ENCODE results near the gene ZNF654. TPM values are rescaled to one million over a fixed set of nuclear protein-coding genes. Genes with fewer than 3 reads are reported as not detected.
"Not testable (repeated sequence)": the region's sequence is repeated elsewhere in the genome, so short reads cannot be mapped to it uniquely, and the experiment has no call there.

ZNF654 gene
- total and polyA plus RNA-seq, 2 experiments from 2014 or later = 14.3 to 15.8 TPM

DNA sequence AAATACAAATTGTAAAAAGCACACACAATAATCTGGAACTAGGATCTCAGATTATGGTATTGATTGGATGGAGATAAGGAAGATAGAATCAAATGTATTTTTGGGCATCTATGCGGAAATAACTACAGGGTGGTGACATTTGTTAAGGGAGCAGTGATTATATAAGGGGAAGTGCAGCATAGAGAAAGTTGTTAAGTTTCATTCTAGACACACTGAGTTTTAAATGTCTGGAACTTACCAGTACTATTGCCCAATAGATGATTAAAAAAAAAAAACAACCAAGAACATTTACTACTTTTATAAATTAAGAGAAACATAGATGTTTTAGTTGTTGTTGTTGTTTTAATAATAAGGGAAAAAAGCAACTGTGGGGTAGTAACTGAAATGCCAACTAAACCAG lies 58.6 kb downstream of the ZNF654 start:
- peaks cover 9% of the 10 kb centered on the region; the same call in 1 of the 2 replicates for H4K20me1 ChIP-seq (ENCODE audit: insufficient read depth)
- H3K9ac ChIP-seq = no peak overlapping the region
- peaks cover 16% of the 10 kb centered on the region; the same call in 1 of the 2 replicates for H3F3A ChIP-seq (ENCODE audit: insufficient read depth)
- no peak overlapping the region for H3K4me3 ChIP-seq
- 0% methylated on average over 1 of the region's 1 CpG for WGBS, 2 experiments (ENCODE audit: low coverage in 1 of 2, low lambda C conversion rate in 2 of 2, missing lambda C conversion rate in 2 of 2)
- in situ Hi-C loops (cut with MboI) = no loop called here
- peaks cover 9% of the 10 kb centered on the region; the same call in 1 of the 2 replicates for H3K36me3 ChIP-seq (ENCODE audit: low read depth)
- no peaks in the 10 kb centered on the region for H3K9me3 ChIP-seq (ENCODE audit: low read depth)
- TF ChIP-seq EZH2phosphoT487 (IDR thresholded peaks at IDR 0.05; ENCODE audit: insufficient read depth, low read depth) (no peak), EZH2 (IDR thresholded peaks at IDR 0.05; ENCODE audit: insufficient read depth, poor library complexity, severe bottlenecking) (no peak)
- H3K79me2 ChIP-seq (ENCODE audit: insufficient read depth) = peaks cover 90% of the 10 kb centered on the region
- no peak overlapping the region for H3K27ac ChIP-seq
- H3K27me3 ChIP-seq (replicated peaks; ENCODE audit: insufficient read depth) = no peaks in the 10 kb centered on the region
- no peak for DNase-seq
- H3K4me2 ChIP-seq (ENCODE audit: unreplicated experiment) = no peak overlapping the region
- no peaks in the 10 kb centered on the region for H3K9me2 ChIP-seq (ENCODE audit: insufficient read depth)
- no peaks in the 10 kb centered on the region for H3K4me1 ChIP-seq (ENCODE audit: insufficient read depth)
- no peak overlapping the region for H2AFZ ChIP-seq

GRCh38 chr3:88118603-88119002 lies 59.5 kb downstream of the ZNF654 start:
- H3K4me2 ChIP-seq (ENCODE audit: unreplicated experiment); in situ Hi-C loops (cut with MboI); H4K20me1 ChIP-seq (ENCODE audit: insufficient read depth); H3K36me3 ChIP-seq (ENCODE audit: low read depth); H3K4me1 ChIP-seq (ENCODE audit: insufficient read depth); H3K27me3 ChIP-seq (replicated peaks; ENCODE audit: insufficient read depth); H3K9me2 ChIP-seq (ENCODE audit: insufficient read depth); H3K9ac ChIP-seq; H3K9me3 ChIP-seq (ENCODE audit: low read depth); H3F3A ChIP-seq (ENCODE audit: insufficient read depth); H3K27ac ChIP-seq; H2AFZ ChIP-seq; H3K4me3 ChIP-seq; DNase-seq: not testable (repeated sequence)
- peaks cover 91% of the 10 kb centered on the region for H3K79me2 ChIP-seq (ENCODE audit: insufficient read depth)
- WGBS, 2 experiments (ENCODE audit: low coverage in 1 of 2, low lambda C conversion rate in 2 of 2, missing lambda C conversion rate in 2 of 2) = 93 to 100% methylated on average over 1 of the region's 2 CpGs

- Histone ChIP-seq H3K9ac (no peak overlapping the region), H3K27ac (no peak overlapping the region), H2AFZ (no peak overlapping the region), H3K9me3 (ENCODE audit: low read depth) (no peaks in the 10 kb centered on the region), H3K9me2 (ENCODE audit: insufficient read depth) (no peaks in the 10 kb centered on the region), H3F3A (ENCODE audit: insufficient read depth) (peaks cover 16% of the 10 kb centered on the region; the same call in 1 of the 2 replicates), H4K20me1 (ENCODE audit: insufficient read depth) (peaks cover 9% of the 10 kb centered on the region; the same call in 1 of the 2 replicates), H3K4me2 (ENCODE audit: unreplicated experiment) (no peak overlapping the region), H3K4me1 (ENCODE audit: insufficient read depth) (no peaks in the 10 kb centered on the region), H3K79me2 (ENCODE audit: insufficient read depth) (peaks cover 90% of the 10 kb centered on the region), H3K27me3 (replicated peaks; ENCODE audit: insufficient read depth) (no peaks in the 10 kb centered on the region), H3K4me3 (no peak overlapping the region), H3K36me3 (ENCODE audit: low read depth) (0 out of 2 replicates have a peak, but pooled peaks cover 6% of the 10 kb centered on the region)
- DNase-seq = no peak
- in situ Hi-C loops (cut with MboI) = no loop called here
- no peak for TF ChIP-seq EZH2phosphoT487 (IDR thresholded peaks at IDR 0.05; ENCODE audit: insufficient read depth, low read depth)
- no peak for TF ChIP-seq EZH2 (IDR thresholded peaks at IDR 0.05; ENCODE audit: insufficient read depth, poor library complexity, severe bottlenecking)
- 91 to 100% methylated on average over 1 of the region's 1 CpG for WGBS, 2 experiments (ENCODE audit: low coverage in 1 of 2, low lambda C conversion rate in 2 of 2, missing lambda C conversion rate in 2 of 2)
Observed at GRCh38 chr3:88123526-88123925, 64.5 kb downstream of the ZNF654 start.

DNA sequence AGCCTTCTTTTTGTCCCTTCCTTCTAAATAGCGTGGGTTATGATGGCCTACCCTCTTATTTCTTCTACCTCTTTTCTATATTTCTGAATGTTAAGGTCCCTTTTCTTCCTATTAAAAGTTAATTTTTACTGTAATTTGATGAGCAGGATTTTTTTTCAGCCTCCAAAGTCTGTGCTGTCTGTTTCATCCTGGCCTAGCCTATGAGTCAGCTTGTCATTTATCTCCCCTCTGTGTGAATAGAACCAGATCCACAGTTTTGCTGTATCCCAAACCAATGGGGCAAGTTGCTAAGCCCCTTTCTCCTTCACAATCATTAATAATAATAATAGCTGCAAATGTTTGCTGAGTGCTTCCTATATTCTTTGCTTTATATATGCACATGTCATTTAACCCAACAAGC lies 72.6 kb downstream of the ZNF654 start:
- Histone ChIP-seq H3K9me3 (ENCODE audit: low read depth) (no peaks in the 10 kb centered on the region), H3K9ac (no peak overlapping the region), H3K9me2 (ENCODE audit: insufficient read depth) (no peaks in the 10 kb centered on the region), H3K27me3 (replicated peaks; ENCODE audit: insufficient read depth) (no peaks in the 10 kb centered on the region), H3K4me3 (no peak overlapping the region), H3F3A (ENCODE audit: insufficient read depth) (no peaks in the 10 kb centered on the region), H3K79me2 (ENCODE audit: insufficient read depth) (peaks cover 42% of the 10 kb centered on the region), H3K4me2 (ENCODE audit: unreplicated experiment) (no peak overlapping the region), H3K4me1 (ENCODE audit: insufficient read depth) (0 out of 2 replicates have a peak, but pooled peaks cover 10% of the 10 kb centered on the region), H4K20me1 (ENCODE audit: insufficient read depth) (no peaks in the 10 kb centered on the region), H3K36me3 (ENCODE audit: low read depth) (peaks cover 39% of the 10 kb centered on the region), H2AFZ (no peak overlapping the region), H3K27ac (no peak overlapping the region)
- in situ Hi-C loops (cut with MboI) = no loop called here
- no peak for DNase-seq
- TF ChIP-seq EZH2 (IDR thresholded peaks at IDR 0.05; ENCODE audit: insufficient read depth, poor library complexity, severe bottlenecking) (no peak), EZH2phosphoT487 (IDR thresholded peaks at IDR 0.05; ENCODE audit: insufficient read depth, low read depth) (no peak)
- WGBS, 2 experiments (ENCODE audit: low coverage in 1 of 2, low lambda C conversion rate in 2 of 2, missing lambda C conversion rate in 2 of 2) = 96 to 100% methylated on average over 1 of the region's 1 CpG

DNA sequence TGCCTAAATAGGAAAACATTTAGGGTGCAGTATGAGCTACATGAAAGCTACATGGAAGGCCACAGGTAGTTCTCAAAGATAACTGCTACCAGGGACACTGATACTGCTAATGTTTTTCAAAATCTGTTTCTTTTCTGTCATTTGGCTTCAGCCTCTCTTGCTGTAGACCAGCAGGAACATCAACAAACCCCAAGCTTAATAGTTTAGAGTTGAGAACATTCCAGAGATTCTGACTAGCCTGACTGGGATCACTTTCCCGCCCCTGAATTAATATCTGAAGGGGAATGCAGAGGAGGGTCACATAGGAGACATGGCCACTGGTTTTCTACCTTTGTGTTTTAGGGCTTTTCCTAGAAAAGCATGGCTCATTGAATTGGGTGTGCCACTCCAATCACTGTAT lies 73.8 kb downstream of the ZNF654 start:
- peaks cover 17% of the 10 kb centered on the region for H3K4me1 ChIP-seq (ENCODE audit: insufficient read depth)
- no peak for DNase-seq
- H3K9me3 ChIP-seq (ENCODE audit: low read depth) = no peaks in the 10 kb centered on the region
- TF ChIP-seq EZH2phosphoT487 (IDR thresholded peaks at IDR 0.05; ENCODE audit: insufficient read depth, low read depth) = no peak
- no peak for TF ChIP-seq EZH2 (IDR thresholded peaks at IDR 0.05; ENCODE audit: insufficient read depth, poor library complexity, severe bottlenecking)
- 97 to 100% methylated on average over 1 of the region's 1 CpG for WGBS, 2 experiments (ENCODE audit: low coverage in 1 of 2, low lambda C conversion rate in 2 of 2, missing lambda C conversion rate in 2 of 2)
- H4K20me1 ChIP-seq (ENCODE audit: insufficient read depth) = no peaks in the 10 kb centered on the region
- H3K4me2 ChIP-seq (ENCODE audit: unreplicated experiment) = no peak overlapping the region
- no peak overlapping the region for H2AFZ ChIP-seq
- no peaks in the 10 kb centered on the region for H3K9me2 ChIP-seq (ENCODE audit: insufficient read depth)
- H3K36me3 ChIP-seq (ENCODE audit: low read depth) = peaks cover 39% of the 10 kb centered on the region
- H3F3A ChIP-seq (ENCODE audit: insufficient read depth) = no peaks in the 10 kb centered on the region
- peaks cover 30% of the 10 kb centered on the region for H3K79me2 ChIP-seq (ENCODE audit: insufficient read depth)
- H3K27ac ChIP-seq = no peak overlapping the region
- H3K27me3 ChIP-seq (replicated peaks; ENCODE audit: insufficient read depth) = no peaks in the 10 kb centered on the region
- in situ Hi-C loops (cut with MboI) = no loop called here
- no peak overlapping the region for H3K9ac ChIP-seq
- no peak overlapping the region for H3K4me3 ChIP-seq

All from GM23248 (cell line).